ENCODE data around the gene ATP6V0A1.

ATP6V0A1 gene

DNA sequence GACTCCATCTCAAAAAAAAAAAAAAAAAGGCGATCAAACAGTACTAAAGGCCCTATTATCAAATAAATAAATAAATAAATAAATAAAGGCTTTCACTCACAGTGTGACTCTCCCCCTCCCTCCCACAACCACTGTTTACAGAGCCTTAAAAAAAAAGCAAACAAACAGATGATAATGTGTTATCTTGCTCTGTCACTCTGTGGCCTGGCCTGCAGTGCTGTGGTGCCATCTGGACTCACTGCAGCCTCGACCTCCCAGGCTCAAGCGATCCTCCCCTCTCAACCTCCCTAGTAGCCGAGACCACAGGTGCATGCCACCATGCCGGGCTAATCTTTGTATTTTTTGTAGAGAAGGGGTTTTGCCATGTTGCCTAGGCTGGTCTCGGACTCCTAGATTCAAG is 69.3 kb downstream of the ATP6V0A1 start:
- Histone ChIP-seq H3K79me2 (ENCODE audit: insufficient read depth, low read length) (no peaks in the 10 kb centered on the region), H3K27me3 (ENCODE audit: insufficient read depth, low read length, poor library complexity, severe bottlenecking) (no peaks in the 10 kb centered on the region), H3K4me1 (ENCODE audit: insufficient read depth, low read length, poor library complexity, severe bottlenecking) (peaks cover 30% of the 10 kb centered on the region), H3K9me2 (replicated peaks; ENCODE audit: low read depth, low read length) (no peaks in the 10 kb centered on the region), H3K4me3 (ENCODE audit: low read length, poor library complexity, severe bottlenecking) (no peak overlapping the region), H3F3A (ENCODE audit: low read depth) (peaks cover 17% of the 10 kb centered on the region), H3K9ac (ENCODE audit: low read depth, low read length, poor library complexity, severe bottlenecking) (no peak overlapping the region), H4K20me1 (ENCODE audit: insufficient read depth, low read length, poor library complexity, severe bottlenecking) (no peaks in the 10 kb centered on the region), H2AFZ (ENCODE audit: low read length) (no peak overlapping the region), H3K36me3 (ENCODE audit: insufficient read depth, low read length) (no peaks in the 10 kb centered on the region), H3K4me2 (ENCODE audit: low read depth, low read length, poor library complexity, severe bottlenecking) (no peak overlapping the region), H3K9me3 (ENCODE audit: insufficient read depth, low read depth, low read length) (no peaks in the 10 kb centered on the region)
- TF ChIP-seq EZH2phosphoT487 (IDR thresholded peaks at IDR 0.05; ENCODE audit: borderline replicate concordance): no peak
- TF ChIP-seq, protein P1, sequence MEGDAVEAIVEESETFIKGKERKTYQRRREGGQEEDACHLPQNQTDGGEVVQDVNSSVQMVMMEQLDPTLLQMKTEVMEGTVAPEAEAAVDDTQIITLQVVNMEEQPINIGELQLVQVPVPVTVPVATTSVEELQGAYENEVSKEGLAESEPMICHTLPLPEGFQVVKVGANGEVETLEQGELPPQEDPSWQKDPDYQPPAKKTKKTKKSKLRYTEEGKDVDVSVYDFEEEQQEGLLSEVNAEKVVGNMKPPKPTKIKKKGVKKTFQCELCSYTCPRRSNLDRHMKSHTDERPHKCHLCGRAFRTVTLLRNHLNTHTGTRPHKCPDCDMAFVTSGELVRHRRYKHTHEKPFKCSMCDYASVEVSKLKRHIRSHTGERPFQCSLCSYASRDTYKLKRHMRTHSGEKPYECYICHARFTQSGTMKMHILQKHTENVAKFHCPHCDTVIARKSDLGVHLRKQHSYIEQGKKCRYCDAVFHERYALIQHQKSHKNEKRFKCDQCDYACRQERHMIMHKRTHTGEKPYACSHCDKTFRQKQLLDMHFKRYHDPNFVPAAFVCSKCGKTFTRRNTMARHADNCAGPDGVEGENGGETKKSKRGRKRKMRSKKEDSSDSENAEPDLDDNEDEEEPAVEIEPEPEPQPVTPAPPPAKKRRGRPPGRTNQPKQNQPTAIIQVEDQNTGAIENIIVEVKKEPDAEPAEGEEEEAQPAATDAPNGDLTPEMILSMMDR (conservative IDR thresholded peaks at IDR 0.05; ENCODE audit: low read length): no peak

DNA sequence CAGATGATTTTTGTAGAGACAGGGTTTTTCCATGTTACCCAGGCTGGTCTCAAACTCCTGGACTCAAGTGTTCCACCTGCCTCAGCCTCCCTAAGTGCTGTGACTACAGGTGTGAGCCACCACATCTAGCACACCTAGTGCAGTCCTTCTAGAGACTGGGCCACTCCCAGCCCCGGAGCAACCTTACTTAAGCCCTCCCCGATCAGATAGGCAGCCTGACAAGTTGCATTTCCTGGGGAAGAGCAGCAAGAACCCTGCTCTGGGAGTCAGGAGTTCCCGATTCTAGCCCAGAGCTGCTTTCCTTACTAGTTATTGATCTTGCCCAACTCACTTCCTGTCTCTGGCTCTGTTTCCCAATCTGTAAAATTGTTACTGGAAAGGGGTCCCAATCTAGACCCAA is 70.4 kb downstream of the ATP6V0A1 start:
- Histone ChIP-seq H3K9me3 (ENCODE audit: insufficient read depth, low read depth, low read length) (no peaks in the 10 kb centered on the region), H3K4me1 (ENCODE audit: insufficient read depth, low read length, poor library complexity, severe bottlenecking) (peaks cover 30% of the 10 kb centered on the region), H2AFZ (ENCODE audit: low read length) (no peak overlapping the region), H3K79me2 (ENCODE audit: insufficient read depth, low read length) (0 out of 2 replicates have a peak, but pooled peaks cover 8% of the 10 kb centered on the region), H4K20me1 (ENCODE audit: insufficient read depth, low read length, poor library complexity, severe bottlenecking) (no peaks in the 10 kb centered on the region), H3F3A (ENCODE audit: low read depth) (peaks cover 17% of the 10 kb centered on the region), H3K4me2 (ENCODE audit: low read depth, low read length, poor library complexity, severe bottlenecking) (peak overlapping the region; percentile 72), H3K27me3 (ENCODE audit: insufficient read depth, low read length, poor library complexity, severe bottlenecking) (no peaks in the 10 kb centered on the region), H3K9me2 (replicated peaks; ENCODE audit: low read depth, low read length) (no peaks in the 10 kb centered on the region), H3K36me3 (ENCODE audit: insufficient read depth, low read length) (no peaks in the 10 kb centered on the region), H3K4me3 (ENCODE audit: low read length, poor library complexity, severe bottlenecking) (no peak overlapping the region), H3K9ac (ENCODE audit: low read depth, low read length, poor library complexity, severe bottlenecking) (peak overlapping the region; percentile 63)
- TF ChIP-seq EZH2phosphoT487 (IDR thresholded peaks at IDR 0.05; ENCODE audit: borderline replicate concordance): no peak
- TF ChIP-seq, protein P1 (conservative IDR thresholded peaks at IDR 0.05; ENCODE audit: low read length): no peak

DNA sequence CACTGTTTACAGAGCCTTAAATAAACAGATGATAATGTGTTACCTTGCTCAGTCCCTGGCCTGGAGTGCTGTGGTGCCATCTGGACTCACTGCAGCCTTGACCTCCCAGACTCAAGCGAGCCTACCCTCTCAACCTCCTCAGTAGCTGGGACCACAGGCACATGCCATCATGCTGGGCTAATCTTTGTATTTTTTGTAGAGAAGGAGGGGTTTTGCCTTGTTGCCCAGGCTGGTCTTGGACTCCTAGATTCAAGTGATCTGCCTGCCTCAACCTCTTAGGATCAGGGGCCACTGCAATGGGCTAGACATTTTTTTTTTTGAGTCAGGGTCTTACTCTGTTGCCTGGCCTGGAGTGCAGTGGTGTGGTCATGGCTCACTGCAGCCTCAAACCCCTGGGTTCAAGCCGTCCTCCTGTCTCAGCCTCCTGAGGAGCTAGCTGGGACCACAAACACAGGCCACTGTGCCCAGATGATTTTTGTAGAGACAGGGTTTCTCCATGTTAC is 72.3 kb downstream of the ATP6V0A1 start:
- Histone ChIP-seq H3K4me3 (ENCODE audit: low read length, poor library complexity, severe bottlenecking) (peak overlapping the region; percentile 58), H3K4me2 (ENCODE audit: low read depth, low read length, poor library complexity, severe bottlenecking) (peak overlapping the region; percentile 72), H3K9ac (ENCODE audit: low read depth, low read length, poor library complexity, severe bottlenecking) (peak overlapping the region; percentile 75), H3K9me3 (ENCODE audit: insufficient read depth, low read depth, low read length) (no peaks in the 10 kb centered on the region), H3K9me2 (replicated peaks; ENCODE audit: low read depth, low read length) (no peaks in the 10 kb centered on the region), H3F3A (ENCODE audit: low read depth) (peaks cover 17% of the 10 kb centered on the region), H3K79me2 (ENCODE audit: insufficient read depth, low read length) (peaks cover 19% of the 10 kb centered on the region), H3K36me3 (ENCODE audit: insufficient read depth, low read length) (no peaks in the 10 kb centered on the region), H4K20me1 (ENCODE audit: insufficient read depth, low read length, poor library complexity, severe bottlenecking) (no peaks in the 10 kb centered on the region), H2AFZ (ENCODE audit: low read length) (no peak overlapping the region; the same call in 1 of the 2 replicates), H3K4me1 (ENCODE audit: insufficient read depth, low read length, poor library complexity, severe bottlenecking) (peaks cover 40% of the 10 kb centered on the region), H3K27me3 (ENCODE audit: insufficient read depth, low read length, poor library complexity, severe bottlenecking) (no peaks in the 10 kb centered on the region)
- TF ChIP-seq EZH2phosphoT487 (IDR thresholded peaks at IDR 0.05; ENCODE audit: borderline replicate concordance): no peak
- TF ChIP-seq, protein P1 (conservative IDR thresholded peaks at IDR 0.05; ENCODE audit: low read length): no peak
